Measurements from ENCODE around the gene KRTAP19-8. TPM values are rescaled to one million over a fixed set of nuclear protein-coding genes. Genes with fewer than 3 reads are reported as not detected.

The KRTAP19-8 gene
- total RNA-seq, 2 donors from 2014 or later: not detected

DNA sequence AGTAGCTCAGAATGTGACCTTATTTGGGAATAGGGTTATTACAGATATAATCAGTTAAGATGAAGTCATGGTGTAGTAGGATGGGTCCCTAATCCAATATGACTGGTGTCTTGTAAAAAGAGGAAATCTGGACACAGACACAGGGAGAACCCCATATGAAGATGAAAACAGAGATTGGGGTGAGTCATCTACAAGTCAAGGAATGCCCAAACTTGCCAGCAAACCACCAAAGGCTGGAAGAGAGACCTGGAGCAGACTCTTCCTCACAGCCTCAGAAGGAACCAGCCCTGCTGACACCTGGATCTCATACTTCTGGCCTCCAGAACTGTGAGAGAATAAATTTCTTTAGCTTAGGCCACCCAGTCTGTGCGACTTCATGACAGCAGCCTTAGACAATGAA lies 29.9 kb downstream of the KRTAP19-8 start:
- TF ChIP-seq, protein P1, sequence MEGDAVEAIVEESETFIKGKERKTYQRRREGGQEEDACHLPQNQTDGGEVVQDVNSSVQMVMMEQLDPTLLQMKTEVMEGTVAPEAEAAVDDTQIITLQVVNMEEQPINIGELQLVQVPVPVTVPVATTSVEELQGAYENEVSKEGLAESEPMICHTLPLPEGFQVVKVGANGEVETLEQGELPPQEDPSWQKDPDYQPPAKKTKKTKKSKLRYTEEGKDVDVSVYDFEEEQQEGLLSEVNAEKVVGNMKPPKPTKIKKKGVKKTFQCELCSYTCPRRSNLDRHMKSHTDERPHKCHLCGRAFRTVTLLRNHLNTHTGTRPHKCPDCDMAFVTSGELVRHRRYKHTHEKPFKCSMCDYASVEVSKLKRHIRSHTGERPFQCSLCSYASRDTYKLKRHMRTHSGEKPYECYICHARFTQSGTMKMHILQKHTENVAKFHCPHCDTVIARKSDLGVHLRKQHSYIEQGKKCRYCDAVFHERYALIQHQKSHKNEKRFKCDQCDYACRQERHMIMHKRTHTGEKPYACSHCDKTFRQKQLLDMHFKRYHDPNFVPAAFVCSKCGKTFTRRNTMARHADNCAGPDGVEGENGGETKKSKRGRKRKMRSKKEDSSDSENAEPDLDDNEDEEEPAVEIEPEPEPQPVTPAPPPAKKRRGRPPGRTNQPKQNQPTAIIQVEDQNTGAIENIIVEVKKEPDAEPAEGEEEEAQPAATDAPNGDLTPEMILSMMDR (IDR thresholded peaks at IDR 0.05): no peak
- TF ChIP-seq POLR2A (IDR thresholded peaks at IDR 0.05): no peak
- 46 to 75% methylated on average over 1 of the region's 1 CpG for WGBS, 2 donors
- DNase-seq (no peak), ATAC-seq (no peak)
- Histone ChIP-seq H3K27ac (no peak overlapping the region), H3K4me1 (no peaks in the 10 kb centered on the region), H3K4me3 (no peak overlapping the region), H3K27me3 (no peaks in the 10 kb centered on the region), H3K36me3 (replicated peaks in 1 of 2; ENCODE audit: insufficient read depth in 1 of 2, low read depth in 2 of 2) (no peaks in the 10 kb centered on the region), H3K9me3 (no peaks in the 10 kb centered on the region)
- intact Hi-C loops (cut with DNase I): no loop called here

DNA sequence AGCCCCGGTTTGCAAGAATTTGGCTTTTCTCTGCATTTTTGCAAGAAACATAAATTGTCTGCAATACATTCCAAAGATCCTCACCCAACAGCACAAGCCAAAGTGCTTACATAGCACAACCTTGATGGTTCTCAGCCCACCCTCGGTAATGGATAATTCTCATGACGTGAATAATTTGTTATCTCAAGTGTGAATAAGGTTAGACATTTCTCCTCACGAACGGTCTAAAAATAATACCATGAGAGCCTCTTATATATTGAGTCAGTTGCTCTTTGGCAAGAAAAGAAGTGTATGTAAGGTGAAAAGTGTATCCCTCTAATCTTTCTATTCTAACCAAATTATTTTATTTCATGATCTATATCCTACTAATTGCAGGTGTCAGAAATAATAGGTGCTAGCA lies 33.3 kb downstream of the KRTAP19-8 start:
- ATAC-seq: no peak
- H3K27me3 ChIP-seq: no peaks in the 10 kb centered on the region
- intact Hi-C loops (cut with DNase I): no loop called here

DNA sequence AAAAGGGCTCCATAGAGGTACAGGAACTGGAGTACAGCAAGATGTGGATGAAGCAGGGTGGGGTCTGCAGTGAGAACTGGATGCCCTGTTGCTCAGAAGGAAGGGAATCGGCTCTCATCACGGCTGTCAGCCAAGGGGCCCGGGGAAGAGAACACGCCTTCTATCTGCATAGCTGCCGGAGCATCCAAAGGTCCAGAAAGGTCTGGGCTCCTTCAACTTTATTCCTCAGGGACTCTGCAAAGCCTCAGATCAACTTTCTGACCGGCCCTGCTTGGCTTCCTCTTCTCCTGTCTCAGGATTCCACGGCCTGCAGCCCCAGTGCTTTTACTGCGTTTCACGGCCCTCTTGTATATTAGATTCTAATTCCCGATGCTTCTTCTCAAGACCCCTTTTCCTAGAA lies 34.8 kb downstream of the KRTAP19-8 start:
- no peak for ATAC-seq
- Histone ChIP-seq H3K4me1 (no peaks in the 10 kb centered on the region), H3K27ac (no peak overlapping the region), H3K36me3 (replicated peaks in 1 of 2; ENCODE audit: insufficient read depth in 1 of 2, low read depth in 2 of 2) (no peaks in the 10 kb centered on the region), H3K27me3 (no peaks in the 10 kb centered on the region), H3K9me3 (no peaks in the 10 kb centered on the region), H3K4me3 (no peak overlapping the region)
- intact Hi-C loops (cut with DNase I): no loop called here
- TF ChIP-seq, protein P1 (IDR thresholded peaks at IDR 0.05): no peak
- no peak for TF ChIP-seq POLR2A (IDR thresholded peaks at IDR 0.05)
- no peak for DNase-seq
- 60 to 73% methylated on average over 10 of the region's 10 CpGs for whole genome bisulfite sequencing, 2 donors

More for the DNA sequence above, 33.3 kb downstream of the KRTAP19-8 start:
- TF ChIP-seq, protein P1 (IDR thresholded peaks at IDR 0.05): no peak
- no peak for TF ChIP-seq POLR2A (IDR thresholded peaks at IDR 0.05)
- DNase-seq: no peak
- Histone ChIP-seq H3K4me1 (no peaks in the 10 kb centered on the region), H3K9me3 (no peaks in the 10 kb centered on the region), H3K36me3 (replicated peaks in 1 of 2; ENCODE audit: insufficient read depth in 1 of 2, low read depth in 2 of 2) (no peaks in the 10 kb centered on the region), H3K4me3 (no peak overlapping the region), H3K27ac (no peak overlapping the region)
- WGBS, 2 donors: 61 to 73% methylated on average over 5 of the region's 5 CpGs

DNA sequence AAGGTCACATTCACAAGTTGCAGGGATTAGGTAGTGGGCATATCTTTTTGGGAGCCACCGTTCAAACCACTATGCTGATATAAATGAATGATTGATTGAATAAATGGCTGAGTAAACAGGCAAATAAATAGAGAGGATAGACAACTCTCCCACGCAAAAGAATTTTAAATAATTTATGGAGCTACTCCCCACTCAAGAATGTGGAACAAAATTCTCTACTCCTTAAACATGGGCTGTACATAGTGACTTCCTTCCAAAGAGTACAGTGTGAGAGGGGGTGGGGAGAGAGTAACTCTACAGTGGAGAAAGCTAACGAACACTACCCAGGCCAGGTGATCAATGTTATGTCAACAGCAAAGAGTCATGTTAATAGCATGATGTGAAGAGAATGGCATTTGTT lies 40.7 kb downstream of the KRTAP19-8 start:
- ATAC-seq (no peak), DNase-seq (no peak)
- Histone ChIP-seq H3K4me3 (no peak overlapping the region), H3K4me1 (no peaks in the 10 kb centered on the region), H3K27me3 (no peaks in the 10 kb centered on the region), H3K27ac (no peak overlapping the region), H3K9me3 (no peaks in the 10 kb centered on the region), H3K36me3 (replicated peaks in 1 of 2; ENCODE audit: insufficient read depth in 1 of 2, low read depth in 2 of 2) (no peaks in the 10 kb centered on the region)
- no peak for TF ChIP-seq POLR2A (IDR thresholded peaks at IDR 0.05)
- TF ChIP-seq, protein P1 (IDR thresholded peaks at IDR 0.05): no peak
- WGBS, 2 donors: 20 to 29% methylated on average over 3 of the region's 3 CpGs
- intact Hi-C loops (cut with DNase I): no loop called here

DNA sequence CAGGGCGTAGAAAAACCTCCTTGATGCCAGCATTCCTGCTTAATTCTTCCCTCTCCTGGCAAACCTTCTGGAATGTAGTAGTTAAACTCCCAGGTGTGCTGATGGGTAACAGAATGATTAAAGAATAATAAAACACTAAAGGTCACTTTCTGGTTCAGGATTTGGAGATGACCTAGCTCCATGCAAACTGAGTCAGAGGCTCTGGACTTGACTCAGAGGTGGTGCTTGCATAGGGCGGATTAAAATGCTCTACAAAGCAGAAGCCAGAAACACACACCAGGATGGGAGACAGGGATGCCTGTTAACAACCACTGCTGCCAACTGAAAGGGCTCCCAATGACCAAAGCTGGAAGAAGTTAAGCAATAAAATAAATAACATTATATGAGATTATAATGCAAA lies 41.5 kb downstream of the KRTAP19-8 start:
- TF ChIP-seq, protein P1 (IDR thresholded peaks at IDR 0.05): no peak
- no peak for TF ChIP-seq POLR2A (IDR thresholded peaks at IDR 0.05)
- no peaks in the 10 kb centered on the region for H3K36me3 ChIP-seq (replicated peaks in 1 of 2; ENCODE audit: insufficient read depth in 1 of 2, low read depth in 2 of 2)
- H3K4me3 ChIP-seq: no peak overlapping the region
- intact Hi-C loops (cut with DNase I): no loop called here
- no peaks in the 10 kb centered on the region for H3K4me1 ChIP-seq
- H3K9me3 ChIP-seq: no peaks in the 10 kb centered on the region
- DNase-seq: no peak
- 67 to 73% methylated on average over 2 of the region's 2 CpGs for WGBS, 2 donors
- ATAC-seq: no peak
- H3K27ac ChIP-seq: no peak overlapping the region
- no peaks in the 10 kb centered on the region for H3K27me3 ChIP-seq
